Measurements from ENCODE around the gene CDCA4. TPM values are rescaled to one million over a fixed set of nuclear protein-coding genes. Genes with fewer than 3 reads are reported as not detected.

The CDCA4 gene
- total and polyA plus RNA-seq, 12 donors = 1.5 to 6.4 (median 2.2) TPM

GRCh38 chr14:105068818-105069217 is 47.9 kb upstream of the CDCA4 start:
- DNase-seq (peak in 1 of 2 donors; percentile 3), ATAC-seq (no peak)
- intact Hi-C loops (cut with DNase I) = no loop called here
- 71 to 80% methylated on average over 13 of the region's 13 CpGs for WGBS, 2 donors
- Histone ChIP-seq H3K4me1 (peaks cover 0 to 69% (median 0%) of the 10 kb centered on the region in 9 donors), H3K4me3 (no peak overlapping the region), H3K36me3 (no peaks in the 10 kb centered on the region), H3K27ac (peak overlapping the region in 1 of 10 donors; percentile 79), H3K9me3 (no peaks in the 10 kb centered on the region), H3K27me3 (peaks cover 0 to 39% (median 12%) of the 10 kb centered on the region in 7 donors)
- no peak for TF ChIP-seq CTCF (IDR thresholded peaks at IDR 0.05)

GRCh38 chr14:105067969-105068301 is 47.1 kb upstream of the CDCA4 start:
- intact Hi-C loops (cut with DNase I) = no loop called here
- Histone ChIP-seq H3K27me3 (peaks cover 0 to 31% (median 6%) of the 10 kb centered on the region in 7 donors), H3K36me3 (no peaks in the 10 kb centered on the region), H3K27ac (no peak overlapping the region), H3K4me3 (no peak overlapping the region), H3K9me3 (no peaks in the 10 kb centered on the region), H3K4me1 (peaks cover 0 to 77% (median 5%) of the 10 kb centered on the region in 9 donors)
- 96 to 98% methylated on average over 11 to 12 of the region's 12 CpGs for WGBS, 2 donors
- no peak for TF ChIP-seq CTCF (IDR thresholded peaks at IDR 0.05)
- DNase-seq (no peak), ATAC-seq (no peak)

GRCh38 chr14:105067140-105067968 is 46.5 kb upstream of the CDCA4 start:
- Histone ChIP-seq H3K9me3 (no peaks in the 10 kb centered on the region), H3K4me3 (no peak overlapping the region), H3K27me3 (peaks cover 0 to 25% (median 0%) of the 10 kb centered on the region in 7 donors), H3K4me1 (peaks cover 0 to 83% (median 10%) of the 10 kb centered on the region in 9 donors), H3K36me3 (no peaks in the 10 kb centered on the region), H3K27ac (peak overlapping the region in 1 of 10 donors; percentile 96)
- DNase-seq = no peak
- no peak for TF ChIP-seq CTCF (IDR thresholded peaks at IDR 0.05)
- intact Hi-C loops (cut with DNase I) = no loop called here
- no peak for ATAC-seq
- 69 to 76% methylated on average over 18 of the region's 18 CpGs for WGBS, 2 donors

- peak overlapping the region in 1 of 10 donors; percentile 60 for H3K4me3 ChIP-seq
- no peaks in the 10 kb centered on the region for H3K9me3 ChIP-seq
- H3K27me3 ChIP-seq = peaks cover 0 to 18% (median 0%) of the 10 kb centered on the region in 7 donors
- 90 to 92% methylated on average over 28 of the region's 28 CpGs for WGBS, 2 donors
- DNase-seq (peak in 1 of 2 donors; percentile 4), ATAC-seq (peak in 1 of 8 donors; percentile 29)
- intact Hi-C loops (cut with DNase I) = no loop called here
- TF ChIP-seq CTCF (IDR thresholded peaks at IDR 0.05) = no peak
- H3K36me3 ChIP-seq = no peaks in the 10 kb centered on the region
- H3K4me1 ChIP-seq = peaks cover 5 to 92% (median 19%) of the 10 kb centered on the region in 9 donors
- peak overlapping the region in 4 of 10 donors; percentile 50 to 96 (median 68) for H3K27ac ChIP-seq
Measured at GRCh38 chr14:105066240-105067071, 45.6 kb upstream of the CDCA4 start.

Measured in heart right ventricle (tissue), 16 donors.